Heart left ventricle (tissue), 16 donors: ENCODE results near the gene MSI2. TPM values are rescaled to one million over a fixed set of nuclear protein-coding genes. Genes with fewer than 3 reads are reported as not detected.

Source experiments
- ATAC-seq, 4 donors: fragments of 200-7000 bp; cut with Tn5 transposase; one replicate each; pipeline ENCODE4 v1.9.1; 2020 to 2022; ENCODE audit warnings: moderate library complexity in 4 of 4, mild to moderate bottlenecking in 3 of 4, moderate number of reproducible peaks in 1 of 4
- DNase-seq, 5 donors: peaks; one replicate each; pipeline ENCODE4 v3.0.0-alpha.2; 2020
- H3K27ac ChIP-seq, 12 donors: fragments of 200-600 bp; sonication (generic) in 4 of 12; one replicate each; pipeline versions ENCODE4 v1.5.0 to v1.8.0; 2016 to 2022; ENCODE audit warnings: mild to moderate bottlenecking in 2 of 12
- H3K27me3 ChIP-seq, 9 donors: fragments of 200-600 bp; sonication (generic) in 2 of 9; one replicate each; pipeline versions ENCODE4 v1.5.1 to v1.8.0; 2016 to 2022; ENCODE audit warnings: mild to moderate bottlenecking in 3 of 9
- H3K36me3 ChIP-seq, 9 donors: fragments of 200-600 bp; sonication (generic) in 2 of 9; one replicate each; pipeline versions ENCODE4 v1.5.0 to v1.8.0; 2018 to 2022; ENCODE audit warnings: mild to moderate bottlenecking in 2 of 9
- H3K4me1 ChIP-seq, 12 donors: fragments of 200-600 bp; sonication (generic) in 4 of 12; one replicate each; pipeline versions ENCODE4 v1.5.0 to v1.8.0; 2016 to 2022; ENCODE audit warnings: mild to moderate bottlenecking in 3 of 12
- H3K4me3 ChIP-seq, 12 donors: fragments of 200-600 bp; sonication (generic) in 4 of 12; one replicate each; pipeline versions ENCODE4 v1.5.0 to v1.8.0; 2017 to 2022; ENCODE audit warnings: mild to moderate bottlenecking in 9 of 12, moderate library complexity in 4 of 12
- H3K9me3 ChIP-seq, 12 donors: fragments of 200-600 bp; sonication (generic) in 4 of 12; one replicate each; pipeline versions ENCODE4 v1.5.0 to v1.8.0; 2016 to 2022; ENCODE audit warnings: mild to moderate bottlenecking in 1 of 12
- CTCF ChIP-seq, 12 donors: fragments of 200-600 bp; sonication (generic) in 4 of 12; IDR thresholded peaks; one replicate each; pipeline versions ENCODE4 v1.5.0 to v1.8.0; 2018 to 2022; ENCODE audit warnings: antibody characterized with exemption in 12 of 12, mild to moderate bottlenecking in 5 of 12
- POLR2A ChIP-seq, 2 donors: fragments of 450-650 bp; IDR thresholded peaks; one replicate each; pipeline ENCODE4 v1.6.1; 2017; ENCODE audit warnings: antibody characterized with exemption in 2 of 2, mild to moderate bottlenecking in 2 of 2, moderate library complexity in 2 of 2
- WGBS, 4 donors: extraction: QIAGEN DNeasy Blood & Tissue Kit in 2 of 4; methylation state at CpG; one replicate each; pipeline versions ENCODE4 v1.1.5 to v1.1.7; 2013 to 2018; 5-methylcytosine and 5-hydroxymethylcytosine counted together
- intact Hi-C, 10 donors: fragments of 100-400 bp; cut with DNase I; formaldehyde crosslinking; loops; one replicate each; pipeline versions ENCODE4 v1.11.1 to v1.14.2; 2022
- polyA plus RNA-seq, 2 donors: library from polyadenylated mRNA; stranded (reverse); fragments of 200-250 nt; gene quantifications; one replicate each; pipeline ENCODE4 v1.2.3, GENCODE V29; 2013
- total RNA-seq, 9 donors: library from RNA; depleted of rRNA in 2 of 9; stranded (reverse); fragments of >200 nt in 2 of 9; fragmentation: NEBNext Ultra II Directional in 3 of 9; extraction: Animal tissue kit (Norgen Biotek cat#: 25700) in 3 of 9; gene quantifications; one replicate each; pipeline versions ENCODE4 v1.1.0 to v1.2.4, GENCODE V29; 2016 to 2023
- donor health status: ischemic (EF 13 %, LVEDD 7.1; RV severe dilation, severe dysfunction).
- donor health status: healthy with polysubstance abuse.
- donor health status: DM: no; HTN: yes; CAD: no.
- donor health status: DM: no; HTN: no; CAD: no.
- donor health status: ischemic (EF 25% LVEDD 6.9; RV normal size, moderate dysfunction).
- donor health status: ischemic (EF 25% LVEDD 5.7; RV mildly dilated, moderate dysfunction).
- donor health status: healthy.
- donor health status: DM: yes; HTN: yes; CAD: no.
- donor health status: ischemic (EF 35%, LVEDD 5.7; RV mildly dilated, moderate dysfunction).
- donor health status: nonischemic (EF 11% LVEDD 7.7; RV severe dilation, severe dysfunction).
- donor health status: DM: yes; HTN: yes; CAD: no.
- donor health status: PGD.
- donor health status: ischemic (EF 29% LVEDD 5.4; RV normal size, mild dysfunction).
- donor health status: nonischemic (EF 23%, LVEDD 6.1; RV moderate dilation, normal function).

MSI2 gene
- total and polyA plus RNA-seq, 11 donors = 35.9 to 120 (median 104) TPM

GRCh38 chr17:57732062-57732461, 475.7 kb downstream of the MSI2 start:
- intact Hi-C loops = no loop called here
- no peak for TF ChIP-seq POLR2A (IDR thresholded peaks at IDR 0.05)
- TF ChIP-seq CTCF (IDR thresholded peaks at IDR 0.05) = no peak
- H3K4me1 ChIP-seq = no peaks in the 10 kb centered on the region
- peak; percentile 52 to 69 (median 60) for ATAC-seq
- H3K4me3 ChIP-seq = no peak overlapping the region
- H3K27me3 ChIP-seq = no peaks in the 10 kb centered on the region
- no peak overlapping the region for H3K27ac ChIP-seq
- no peak for DNase-seq
- 78 to 97% (median 92%) methylated on average over 3 of the region's 3 CpGs for WGBS, 4 donors
- H3K9me3 ChIP-seq = no peaks in the 10 kb centered on the region
- H3K36me3 ChIP-seq = no peaks in the 10 kb centered on the region

- TF ChIP-seq CTCF (IDR thresholded peaks at IDR 0.05) (no peak), POLR2A (IDR thresholded peaks at IDR 0.05) (no peak)
- Histone ChIP-seq H3K27me3 (no peaks in the 10 kb centered on the region), H3K4me3 (no peak overlapping the region), H3K27ac (no peak overlapping the region), H3K9me3 (no peaks in the 10 kb centered on the region), H3K36me3 (no peaks in the 10 kb centered on the region), H3K4me1 (no peaks in the 10 kb centered on the region)
- 95 to 99% (median 98%) methylated on average over 2 of the region's 2 CpGs for WGBS, 4 donors
- no peak for ATAC-seq
- intact Hi-C loops = no loop called here
- DNase-seq = no peak
Measured at GRCh38 chr17:57733085-57733484, 476.8 kb downstream of the MSI2 start.

Other genes starting within 250 kb of the MSI2 start
- 100 to 1,000 TPM in 8 of 9 donors, 10 to 100 TPM in 1; 77.4 to 240 (median 133) TPM for gene AKAP1, start 171.3 kb upstream of the MSI2 start, total RNA-seq
- 10 to 100 TPM; 55.8 to 63.4 TPM for gene AKAP1, start 171.3 kb upstream of the MSI2 start, polyA plus RNA-seq